NCI-H2196 treated with DMSO at 0.1 percent for 48 hours (cell line): ENCODE data around the gene KRTAP10-12.

ENCODE experiments used
- DNase-seq: peaks from one replicate; lab custom pipeline; 2025; ENCODE audit not compliant: unreplicated experiment; lab: John Stamatoyannopoulos, UW

Gene KRTAP10-12

DNA sequence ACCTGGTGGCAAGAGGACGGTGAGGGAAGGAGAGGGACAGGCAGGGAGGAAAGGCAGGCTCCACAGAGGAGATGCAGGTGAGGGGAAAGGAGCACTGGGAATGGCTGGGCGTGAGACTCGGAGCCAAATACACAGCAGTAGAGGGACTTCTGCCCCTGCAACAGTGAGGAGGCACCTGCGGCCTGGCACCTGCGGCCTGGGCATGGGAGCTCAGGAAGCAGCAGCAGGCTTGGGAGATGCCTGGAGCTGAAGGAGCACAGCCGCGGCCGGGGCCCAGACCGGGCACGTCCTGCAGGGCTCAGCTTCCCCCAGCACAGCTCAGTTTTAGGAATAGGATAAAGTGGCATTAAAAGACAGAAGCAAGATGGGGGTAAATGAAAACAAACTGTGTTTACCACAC, 35.3 kb downstream of the KRTAP10-12 start:
- DNase-seq: no peak

DNA sequence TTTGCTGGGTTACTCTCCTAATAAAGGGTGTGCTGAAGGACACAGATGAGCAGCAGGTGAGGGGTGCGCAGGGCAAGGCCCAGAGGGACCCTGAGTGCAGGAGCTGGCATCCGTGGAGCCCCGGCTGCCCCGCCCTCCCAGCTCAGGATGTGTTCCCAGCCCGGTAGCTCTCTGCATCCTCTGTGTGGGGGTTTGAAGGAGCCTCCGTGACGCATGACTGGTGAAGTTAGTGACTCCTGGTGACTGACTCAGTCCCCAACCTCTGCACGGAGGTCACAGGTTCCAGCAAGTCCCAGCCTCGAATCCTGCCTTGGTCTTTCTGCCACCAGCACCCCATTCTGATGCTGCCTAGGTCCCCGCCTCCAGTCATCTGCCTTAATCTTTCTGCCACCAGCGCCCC, 36.0 kb downstream of the KRTAP10-12 start:
- no peak for DNase-seq

DNA sequence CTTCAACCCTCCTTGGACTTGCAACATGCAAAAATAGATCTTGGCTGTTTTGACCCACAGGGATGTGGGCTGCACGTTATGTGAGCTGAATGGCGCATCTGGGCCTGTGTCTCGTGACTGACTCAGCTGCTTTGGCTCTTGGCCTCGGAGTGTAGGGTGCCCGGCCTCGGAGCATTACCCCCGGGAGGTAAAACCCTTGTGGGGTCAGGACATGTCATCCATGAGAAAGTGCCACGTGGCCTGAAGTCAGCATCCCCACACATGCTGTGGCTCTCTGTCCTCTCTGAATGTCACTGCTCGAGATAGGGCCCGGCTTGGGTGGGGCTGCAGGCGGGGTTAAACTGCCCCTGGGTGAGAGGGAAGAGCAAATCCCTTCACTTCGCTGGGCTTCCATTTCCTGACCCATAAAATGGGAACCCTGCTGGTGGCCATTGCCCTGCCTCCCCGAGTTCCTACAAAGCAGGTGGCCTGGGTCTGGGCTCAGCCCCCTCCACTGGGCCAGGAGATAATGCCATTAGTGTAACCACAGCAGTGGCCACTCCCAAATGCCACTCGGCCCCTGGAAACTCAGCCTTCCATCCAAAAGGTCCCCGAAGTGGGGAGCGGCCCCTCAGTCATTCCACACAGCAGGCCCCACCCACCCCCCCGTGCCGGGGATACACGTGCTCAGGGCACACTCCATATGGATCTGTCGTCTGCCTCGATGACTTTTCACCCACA, 37.2 kb downstream of the KRTAP10-12 start:
- DNase-seq: no peak

DNA sequence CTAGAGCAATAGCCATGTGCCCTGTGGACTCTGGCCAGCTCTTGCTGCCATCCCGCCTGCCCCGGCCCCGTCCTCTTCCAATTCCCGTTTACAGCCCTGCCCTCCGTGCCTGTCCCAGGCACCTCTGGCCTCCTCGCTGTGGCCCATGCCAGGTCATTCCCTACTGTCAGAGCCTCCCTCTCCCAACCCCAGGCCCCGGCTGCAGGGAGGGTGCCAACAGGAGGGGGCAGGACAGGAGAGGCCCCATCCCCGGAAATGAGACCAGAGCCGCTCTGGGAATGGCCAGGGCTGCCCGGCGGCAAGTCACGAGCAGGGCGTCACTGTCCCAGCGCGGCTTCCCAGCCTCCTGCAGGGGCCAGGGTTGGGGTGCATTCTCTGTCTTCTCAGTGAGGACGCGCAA, 37.9 kb downstream of the KRTAP10-12 start:
- DNase-seq: no peak

DNA sequence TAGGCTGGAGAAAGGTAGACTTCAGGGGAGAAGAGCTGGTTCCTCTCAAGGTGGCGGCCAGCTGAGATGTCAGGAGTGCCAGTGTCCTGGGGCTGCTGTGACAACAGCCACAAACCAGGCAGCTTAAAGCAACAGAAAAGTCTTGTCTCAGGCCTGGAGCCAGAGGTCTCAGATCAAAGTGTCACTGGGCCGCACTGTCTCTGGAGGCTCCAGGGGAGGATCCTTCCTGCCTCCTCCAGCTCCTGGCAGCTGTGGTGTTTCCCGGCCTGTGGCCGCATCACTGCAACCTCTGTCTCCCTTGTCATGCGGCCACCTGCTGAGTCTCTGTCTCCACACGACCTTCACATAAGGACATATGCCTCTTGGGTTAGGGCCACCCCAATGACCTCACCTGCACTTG, 38.8 kb downstream of the KRTAP10-12 start:
- no peak for DNase-seq

DNA sequence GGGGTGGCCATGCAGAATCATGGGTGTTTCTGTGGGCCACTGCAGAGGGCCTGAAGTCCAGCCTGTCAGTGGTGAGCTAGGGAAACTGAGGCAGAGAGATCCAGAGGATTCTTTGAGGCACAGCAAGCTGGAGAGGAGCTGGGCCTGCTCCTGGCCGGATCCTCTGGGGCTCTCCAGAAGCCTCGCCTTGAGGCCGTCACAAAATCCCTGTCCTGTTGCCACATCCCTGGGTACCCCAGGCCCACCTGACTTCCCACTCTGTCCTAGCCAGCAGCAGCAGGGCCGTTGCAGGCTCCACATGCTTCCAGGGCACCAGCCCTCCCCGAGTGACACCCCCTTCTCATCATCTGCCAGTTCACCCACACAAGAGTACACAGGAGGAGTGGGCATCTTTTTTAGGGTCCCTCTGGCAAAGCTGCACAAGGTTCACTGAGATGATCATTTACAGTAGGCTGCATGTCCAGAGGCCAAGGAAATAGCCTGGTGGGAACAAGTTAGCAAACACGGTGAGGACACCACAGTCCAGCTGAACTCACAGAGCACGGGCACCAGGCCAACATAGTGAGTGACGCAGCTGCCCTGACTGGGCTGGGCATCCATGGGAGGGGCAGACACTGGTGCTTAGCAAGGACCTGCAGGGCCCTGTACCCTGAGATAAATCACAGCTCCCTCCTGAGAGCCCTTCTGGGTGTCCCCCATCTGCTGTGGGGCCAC, 39.5 kb downstream of the KRTAP10-12 start:
- DNase-seq: no peak

DNA sequence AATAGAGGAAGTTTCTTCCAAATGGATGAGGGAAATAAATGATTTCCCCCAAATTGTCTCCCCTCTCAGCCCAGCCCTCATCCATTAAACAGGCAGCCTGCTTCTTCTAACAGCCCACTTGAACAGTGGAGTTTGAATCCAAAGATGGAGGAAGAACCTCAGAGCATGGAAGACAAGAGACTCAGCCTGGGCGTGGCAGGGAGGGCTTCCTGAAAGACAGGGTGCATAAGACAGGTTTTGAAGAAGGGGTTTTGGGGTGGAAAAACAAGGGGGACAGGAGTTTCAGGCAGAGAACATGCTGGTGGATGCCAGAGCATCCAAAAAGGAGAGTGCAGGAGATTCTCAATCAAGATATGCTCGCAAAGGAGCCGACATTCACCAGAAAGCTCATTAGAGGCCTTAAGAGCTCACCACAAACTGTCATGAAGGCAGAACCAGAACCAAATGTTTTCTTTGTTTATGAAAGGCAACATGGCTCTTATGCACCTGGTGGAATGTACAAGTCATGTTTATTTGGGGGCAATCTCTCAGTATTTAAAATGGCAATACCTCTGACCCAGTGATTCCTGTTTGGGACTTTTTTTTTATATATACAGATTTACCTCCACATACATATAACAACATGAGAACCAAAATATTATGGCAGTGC, 40.9 kb downstream of the KRTAP10-12 start:
- DNase-seq: no peak

DNA sequence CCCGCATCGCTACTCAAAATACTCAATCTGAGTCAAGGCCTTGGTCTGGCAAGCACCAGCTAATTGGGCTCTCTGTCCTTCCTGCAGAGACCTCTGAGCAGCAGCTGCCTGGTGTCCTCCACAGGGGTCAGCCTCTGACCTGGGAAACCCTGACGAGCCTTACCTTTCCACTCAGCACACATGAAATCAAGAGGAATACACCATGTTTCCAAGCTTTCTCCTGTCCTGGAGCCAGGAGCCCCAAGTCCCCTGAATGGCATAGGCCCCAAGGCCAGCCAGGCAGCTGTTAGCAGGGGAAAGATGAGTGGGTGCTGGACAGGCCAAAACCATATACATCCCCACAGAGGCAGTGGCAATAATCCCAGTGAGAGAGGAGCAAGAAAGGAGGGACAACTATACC, 41.6 kb downstream of the KRTAP10-12 start:
- DNase-seq: no peak

DNA sequence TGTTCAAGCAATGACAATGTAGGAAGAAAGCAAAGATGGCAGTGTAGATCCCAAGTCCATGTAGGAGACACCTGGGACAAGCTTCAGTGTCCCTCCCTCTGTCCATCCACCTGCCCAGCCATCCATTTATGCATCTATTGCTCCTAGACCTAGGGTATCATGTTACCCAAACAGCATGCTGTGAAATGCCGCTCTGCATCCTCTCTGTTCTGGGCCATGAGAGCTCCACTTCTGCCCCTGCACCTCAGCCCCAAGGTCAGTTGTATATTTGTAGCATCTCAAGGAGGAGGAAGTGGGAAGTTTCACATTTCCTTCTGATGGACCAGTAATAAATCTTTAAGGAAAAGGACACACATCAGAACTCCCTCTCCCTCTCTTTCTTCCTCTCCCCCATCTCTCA, 42.3 kb downstream of the KRTAP10-12 start:
- DNase-seq: no peak

DNA sequence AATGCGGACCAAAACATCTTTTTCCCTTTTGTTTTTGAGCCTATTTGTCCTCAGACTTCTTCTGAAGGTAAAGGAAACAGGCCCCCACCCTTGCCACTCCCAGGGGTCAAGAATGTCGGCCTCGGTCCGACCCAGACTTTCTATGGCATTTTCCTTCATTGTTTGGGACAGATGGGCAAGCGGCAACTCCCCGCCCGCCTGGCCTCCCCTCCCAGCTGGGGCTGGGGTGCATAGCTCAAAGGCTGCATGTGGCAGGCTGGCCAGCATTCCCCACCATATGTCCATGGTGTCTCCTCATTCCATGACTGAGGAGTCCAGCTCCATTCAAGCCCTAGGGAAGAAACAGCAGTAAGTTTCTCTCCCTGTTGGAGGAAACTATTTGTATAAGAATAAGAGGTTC, 43.8 kb downstream of the KRTAP10-12 start:
- DNase-seq: no peak

DNA sequence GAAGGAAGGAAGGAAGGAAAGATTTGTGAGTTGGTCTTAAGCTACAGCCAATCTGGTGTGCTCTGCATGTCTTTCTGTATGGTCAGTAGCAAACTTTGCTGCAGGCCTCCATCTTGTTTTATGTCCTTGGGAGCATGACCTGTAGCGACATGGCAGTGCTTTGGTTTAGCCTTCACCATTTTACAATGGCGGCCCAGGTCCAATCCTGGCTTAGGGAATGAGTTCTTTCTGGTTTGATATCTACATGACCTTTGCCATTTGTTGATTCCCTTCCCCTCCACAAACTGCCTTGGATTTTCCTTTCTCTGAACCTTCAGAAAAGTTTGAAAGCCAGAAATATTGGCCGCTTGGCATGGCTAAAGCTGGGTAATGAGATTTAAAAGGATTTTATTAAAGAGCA, 44.9 kb downstream of the KRTAP10-12 start:
- no peak for DNase-seq

DNA sequence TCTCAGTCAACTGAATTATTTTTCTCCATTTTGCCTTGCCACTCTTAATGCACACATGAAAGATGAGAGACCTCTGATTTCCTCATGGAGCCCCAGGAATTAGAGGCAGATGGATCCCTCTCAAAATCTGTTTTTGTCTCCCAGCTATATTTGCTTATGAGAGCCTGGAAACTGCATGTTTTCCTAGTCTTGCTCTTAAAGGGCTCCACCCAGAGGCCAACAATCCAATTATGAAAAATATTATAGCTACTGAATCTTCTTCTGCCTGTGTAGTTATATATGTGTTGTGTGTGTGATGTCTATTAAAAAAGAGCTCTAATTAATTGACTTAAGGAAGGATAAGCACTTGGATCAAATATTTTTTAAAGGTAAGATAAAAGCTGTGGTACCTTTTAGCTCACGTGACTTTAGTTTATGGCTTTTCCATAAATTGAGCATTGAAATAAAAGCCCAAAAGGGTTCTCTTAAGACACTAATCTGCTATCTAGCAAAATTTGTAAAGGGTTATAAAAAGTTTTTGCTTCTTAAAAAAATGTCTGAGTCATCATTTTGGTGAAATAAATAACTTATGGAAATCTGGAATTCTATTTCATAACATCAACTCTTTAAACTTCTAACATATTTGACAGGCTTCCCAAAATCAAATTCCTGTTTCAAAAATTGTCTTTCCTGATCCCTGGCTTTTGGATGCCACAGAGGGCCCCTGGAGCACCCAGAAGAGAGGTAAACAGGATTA, 45.6 kb downstream of the KRTAP10-12 start:
- DNase-seq: no peak
